Small intestine (tissue), 7 donors: ENCODE data around the gene RAD51D. TPM values are rescaled to one million over a fixed set of nuclear protein-coding genes. Genes with fewer than 3 reads are reported as not detected.

ENCODE experiments used
- DNase-seq, 2 donors: peaks; one replicate each; pipeline versions ENCODE4 v3.0.0 to v3.0.0-alpha.2; 2013
- FAIRE-seq: peaks from 2 replicates; lab custom pipeline; 2012; peaks lifted over from hg19 to GRCh38; lab: Jason Lieb, UNC
- H3K27ac ChIP-seq, 3 donors: one replicate each; pipeline ENCODE4 v1.5.1; 2013; ENCODE audit warnings: low read length in 2 of 3, mild to moderate bottlenecking in 2 of 3, control low read depth in 1 of 3, inconsistent platforms in 1 of 3, low read depth in 1 of 3, moderate library complexity in 1 of 3
- H3K27me3 ChIP-seq, 3 donors: one replicate each; pipeline ENCODE4 v1.6.1; 2013; ENCODE audit warnings: low read length in 3 of 3, inconsistent platforms in 1 of 3; ENCODE audit not compliant: control insufficient read depth in 3 of 3, insufficient read depth in 3 of 3
- H3K36me3 ChIP-seq, 3 donors: one replicate each; pipeline ENCODE4 v1.6.1; 2013; ENCODE audit warnings: low read length in 3 of 3, inconsistent platforms in 1 of 3, low read depth in 1 of 3, mild to moderate bottlenecking in 1 of 3, moderate library complexity in 1 of 3; ENCODE audit not compliant: control insufficient read depth in 3 of 3, insufficient read depth in 2 of 3
- H3K4me1 ChIP-seq, 3 donors: one replicate each; pipeline ENCODE4 v1.6.1; 2013; ENCODE audit warnings: low read length in 2 of 3, inconsistent platforms in 1 of 3, low read depth in 1 of 3, mild to moderate bottlenecking in 1 of 3, moderate library complexity in 1 of 3; ENCODE audit not compliant: control insufficient read depth in 3 of 3, insufficient read depth in 2 of 3
- H3K4me3 ChIP-seq, 3 donors: one replicate each; pipeline ENCODE4 v1.5.1; 2013; ENCODE audit warnings: low read length in 3 of 3, control low read depth in 1 of 3, inconsistent platforms in 1 of 3, low read depth in 1 of 3, mild to moderate bottlenecking in 1 of 3, moderate library complexity in 1 of 3
- H3K9me3 ChIP-seq, 2 donors: one replicate each; pipeline ENCODE4 v1.6.1; 2013; ENCODE audit warnings: low read depth in 1 of 2, low read length in 1 of 2; ENCODE audit not compliant: control insufficient read depth in 2 of 2, insufficient read depth in 1 of 2
- WGBS, 3 donors: extraction: QIAGEN DNeasy Blood & Tissue Kit; methylation state at CpG; one replicate each; pipeline ENCODE4 v1.1.7; 2013; 5-methylcytosine and 5-hydroxymethylcytosine counted together
- polyA plus RNA-seq, 4 donors: library from polyadenylated mRNA; stranded (reverse) in 3 of 4; unstranded in 1 of 4; fragments of 200-250 nt in 3 of 4; fragments of 120-200 nt in 1 of 4; gene quantifications; one replicate each; pipeline versions ENCODE4 v1.2.1 to v1.2.3, GENCODE V29; 2013
- donor health status: healthy with polysubstance abuse.
- donor health status: control.
- donor health status: control.
- donor health status: Bipolar disorder and iron deficiency.
- donor health status: healthy.

RAD51D gene
- polyA plus RNA-seq, 4 donors: 0.89 to 12.2 (median 7.4) TPM

GRCh38 chr17:35135322-35135721, 15.7 kb upstream of the RAD51D start:
- H3K27me3 ChIP-seq: no peaks in the 10 kb centered on the region
- H3K9me3 ChIP-seq: no peaks in the 10 kb centered on the region
- peaks cover 0 to 5% (median 5%) of the 10 kb centered on the region in 3 donors for H3K4me1 ChIP-seq
- H3K4me3 ChIP-seq: no peak overlapping the region
- no peak overlapping the region for H3K27ac ChIP-seq
- peaks cover 0 to 82% (median 23%) of the 10 kb centered on the region in 3 donors for H3K36me3 ChIP-seq
- no peak for FAIRE-seq
- no peak for DNase-seq
- 83 to 91% (median 88%) methylated on average over 6 of the region's 6 CpGs for WGBS, 3 donors

- 94 to 96% (median 95%) methylated on average over 19 to 22 of the region's 22 CpGs for WGBS, 3 donors
- FAIRE-seq: no peak
- no peaks in the 10 kb centered on the region for H3K9me3 ChIP-seq
These were observed 13.3 kb upstream of the RAD51D start for GRCh38 chr17:35132816-35133550.

GRCh38 chr17:35132099-35132498, 12.4 kb upstream of the RAD51D start:
- Histone ChIP-seq H3K4me1 (peaks cover 0 to 5% (median 5%) of the 10 kb centered on the region in 3 donors), H3K36me3 (peaks cover 0 to 61% (median 17%) of the 10 kb centered on the region in 3 donors), H3K27me3 (no peaks in the 10 kb centered on the region), H3K4me3 (no peak overlapping the region), H3K27ac (peak overlapping the region in 1 of 3 donors; percentile 6), H3K9me3 (no peaks in the 10 kb centered on the region)
- 15 to 56% (median 28%) methylated on average over 10 of the region's 10 CpGs for WGBS, 3 donors
- FAIRE-seq: no peak
- DNase-seq: peak; percentile 33 to 72

More at GRCh38 chr17:35132816-35133550, 13.3 kb upstream of the RAD51D start:
- Histone ChIP-seq H3K27me3 (no peaks in the 10 kb centered on the region), H3K36me3 (peaks cover 0 to 68% (median 23%) of the 10 kb centered on the region in 3 donors), H3K27ac (no peak overlapping the region), H3K4me3 (no peak overlapping the region), H3K4me1 (peaks cover 0 to 5% (median 5%) of the 10 kb centered on the region in 3 donors)
- DNase-seq: no peak

- Histone ChIP-seq H3K27ac (no peak overlapping the region), H3K9me3 (no peaks in the 10 kb centered on the region), H3K36me3 (peaks cover 0 to 49% (median 13%) of the 10 kb centered on the region in 3 donors), H3K4me3 (no peak overlapping the region), H3K4me1 (peaks cover 0 to 5% (median 5%) of the 10 kb centered on the region in 3 donors), H3K27me3 (no peaks in the 10 kb centered on the region)
- 90 to 97% (median 96%) methylated on average over 3 of the region's 3 CpGs for WGBS, 3 donors
- FAIRE-seq: no peak
- no peak for DNase-seq
These were observed 10.7 kb upstream of the RAD51D start for GRCh38 chr17:35130392-35130791.

- WGBS, 3 donors: 84 to 88% (median 87%) methylated on average over 5 of the region's 5 CpGs
- Histone ChIP-seq H3K9me3 (no peaks in the 10 kb centered on the region), H3K27me3 (no peaks in the 10 kb centered on the region), H3K36me3 (peaks cover 0 to 44% (median 9%) of the 10 kb centered on the region in 3 donors), H3K4me1 (peaks cover 0 to 5% (median 5%) of the 10 kb centered on the region in 3 donors), H3K4me3 (no peak overlapping the region), H3K27ac (no peak overlapping the region)
- no peak for FAIRE-seq
- DNase-seq: no peak
These were observed 10.3 kb upstream of the RAD51D start for GRCh38 chr17:35129973-35130351.

GRCh38 chr17:35129154-35129972, 9.7 kb upstream of the RAD51D start:
- no peak overlapping the region for H3K4me3 ChIP-seq
- no peaks in the 10 kb centered on the region for H3K27me3 ChIP-seq
- H3K27ac ChIP-seq: no peak overlapping the region
- H3K9me3 ChIP-seq: no peaks in the 10 kb centered on the region
- FAIRE-seq (no peak), DNase-seq (no peak)
- peaks cover 0 to 38% (median 9%) of the 10 kb centered on the region in 3 donors for H3K36me3 ChIP-seq
- peaks cover 0 to 5% (median 5%) of the 10 kb centered on the region in 3 donors for H3K4me1 ChIP-seq
- WGBS, 3 donors: 86 to 87% (median 86%) methylated on average over 11 of the region's 11 CpGs

GRCh38 chr17:35127751-35128514, 8.3 kb upstream of the RAD51D start:
- FAIRE-seq (no peak), DNase-seq (no peak)
- Histone ChIP-seq H3K4me3 (no peak overlapping the region), H3K9me3 (no peaks in the 10 kb centered on the region), H3K36me3 (peaks cover 0 to 25% (median 4%) of the 10 kb centered on the region in 3 donors), H3K4me1 (peaks cover 0 to 5% (median 5%) of the 10 kb centered on the region in 3 donors), H3K27me3 (no peaks in the 10 kb centered on the region), H3K27ac (no peak overlapping the region)
- 84 to 95% (median 91%) methylated on average over 11 of the region's 11 CpGs for WGBS, 3 donors

- peaks cover 0 to 4% (median 3%) of the 10 kb centered on the region in 3 donors for H3K4me1 ChIP-seq
- H3K27ac ChIP-seq: no peak within 1 kb of the TSS
- no peaks in the 10 kb centered on the region for H3K27me3 ChIP-seq
- H3K36me3 ChIP-seq: peaks cover 0 to 4% (median 0%) of the 10 kb centered on the region in 3 donors
- FAIRE-seq (no peak), DNase-seq (no peak)
- no peaks in the 10 kb centered on the region for H3K9me3 ChIP-seq
- 93 to 100% (median 97%) methylated on average over 3 of the region's 3 CpGs for WGBS, 3 donors
- no peak within 1 kb of the TSS for H3K4me3 ChIP-seq
These were observed 1.7 kb upstream of the RAD51D start, which contains the start of gene FNDC8 for GRCh38 chr17:35121315-35121714. TSS of gene FNDC8 (plus strand) at chr17:35121615. CDS start at chr17:35121694, 79 bp downstream.
